Esophagus (tissue), 2 donors: ENCODE data around the gene PDC. TPM values are rescaled to one million over a fixed set of nuclear protein-coding genes. Genes with fewer than 3 reads are reported as not detected.

Experiments used
- H3K27ac ChIP-seq, 2 donors: one replicate each; pipeline ENCODE4 v1.5.1; 2013; ENCODE audit warnings: low read depth in 2 of 2, mild to moderate bottlenecking in 2 of 2, inconsistent platforms in 1 of 2, low read length in 1 of 2, moderate library complexity in 1 of 2
- H3K27me3 ChIP-seq, 2 donors: one replicate each; pipeline ENCODE4 v1.6.1; 2013; ENCODE audit warnings: low read length in 2 of 2, control low read depth in 1 of 2, mild to moderate bottlenecking in 1 of 2; ENCODE audit not compliant: insufficient read depth in 2 of 2, control insufficient read depth in 1 of 2
- H3K36me3 ChIP-seq, 2 donors: one replicate each; pipeline ENCODE4 v1.6.1; 2013; ENCODE audit warnings: low read length in 1 of 2; ENCODE audit not compliant: control insufficient read depth in 2 of 2, insufficient read depth in 2 of 2
- H3K4me1 ChIP-seq, 2 donors: one replicate each; pipeline ENCODE4 v1.6.1; 2013; ENCODE audit warnings: low read length in 1 of 2; ENCODE audit not compliant: control insufficient read depth in 2 of 2, insufficient read depth in 2 of 2
- H3K4me3 ChIP-seq, 2 donors: one replicate each; pipeline ENCODE4 v1.5.1; 2013; ENCODE audit warnings: low read length in 2 of 2, mild to moderate bottlenecking in 2 of 2, low read depth in 1 of 2, moderate library complexity in 1 of 2
- H3K9me3 ChIP-seq, 2 donors: one replicate each; pipeline ENCODE4 v1.6.1; 2013; ENCODE audit warnings: mild to moderate bottlenecking in 2 of 2, low read depth in 1 of 2, low read length in 1 of 2, moderate library complexity in 1 of 2; ENCODE audit not compliant: control insufficient read depth in 2 of 2, insufficient read depth in 1 of 2
- WGBS, 2 donors: extraction: QIAGEN DNeasy Blood & Tissue Kit; methylation state at CpG; one replicate each; pipeline ENCODE4 v1.1.7; 2013; 5-methylcytosine and 5-hydroxymethylcytosine counted together
- polyA plus RNA-seq, 2 donors: library from polyadenylated mRNA; stranded (reverse); fragments of 200-250 nt; gene quantifications; one replicate each; pipeline ENCODE4 v1.2.3, GENCODE V29; 2013
- donor health status: healthy with polysubstance abuse.
- donor health status: Bipolar disorder and iron deficiency.

Gene PDC
- polyA plus RNA-seq, 2 donors, result not detected

DNA sequence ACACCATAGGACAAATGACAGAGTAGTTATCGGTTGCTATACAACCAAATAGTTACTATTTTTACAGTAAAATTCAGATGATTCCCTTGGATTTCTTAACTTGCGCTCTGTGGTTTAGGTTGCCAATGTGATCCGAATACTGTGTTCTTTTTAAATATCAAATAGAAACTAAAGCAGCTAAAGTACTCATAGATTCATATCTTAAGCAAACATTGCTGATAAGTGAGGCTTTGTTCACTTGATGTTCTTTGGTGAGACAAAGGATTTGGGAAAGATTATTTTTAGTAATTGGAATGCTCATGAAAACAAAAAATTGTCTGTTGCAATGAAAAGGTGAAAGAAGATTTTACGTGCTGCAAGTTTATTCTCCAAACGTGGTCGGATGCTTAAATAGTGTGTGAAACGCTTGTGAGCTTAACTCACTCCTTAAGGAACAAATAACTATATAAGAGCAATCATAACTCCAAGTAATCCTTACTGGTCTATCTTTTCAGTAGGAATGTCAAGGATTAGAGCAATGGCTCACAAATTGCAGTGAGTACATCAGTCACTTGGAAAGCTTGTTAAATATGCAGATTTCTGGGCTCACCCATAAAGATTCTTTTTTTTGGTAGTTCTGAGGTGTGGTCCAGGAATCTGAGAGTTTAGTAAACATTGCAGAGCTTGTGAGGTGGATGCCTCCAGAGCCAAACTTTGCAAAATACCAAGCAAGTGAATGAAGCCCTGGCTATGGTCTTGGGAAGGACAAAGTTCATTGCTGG, 31.8 kb upstream of the PDC start:
- Histone ChIP-seq H3K36me3 (no peaks in the 10 kb centered on the region), H3K9me3 (no peaks in the 10 kb centered on the region), H3K27me3 (no peaks in the 10 kb centered on the region), H3K27ac (no peak overlapping the region), H3K4me1 (no peaks in the 10 kb centered on the region), H3K4me3 (no peak overlapping the region)
- WGBS, 2 donors, result 72 to 83% methylated on average over 7 of the region's 7 CpGs

GRCh38 chr1:186491336-186491735, 30.4 kb upstream of the PDC start:
- H3K9me3 ChIP-seq, result no peaks in the 10 kb centered on the region
- H3K4me3 ChIP-seq, result no peak overlapping the region
- H3K36me3 ChIP-seq, result no peaks in the 10 kb centered on the region
- no peaks in the 10 kb centered on the region for H3K27me3 ChIP-seq
- H3K4me1 ChIP-seq, result no peaks in the 10 kb centered on the region
- WGBS, 2 donors, result 91 to 96% methylated on average over 2 of the region's 2 CpGs
- no peak overlapping the region for H3K27ac ChIP-seq

DNA sequence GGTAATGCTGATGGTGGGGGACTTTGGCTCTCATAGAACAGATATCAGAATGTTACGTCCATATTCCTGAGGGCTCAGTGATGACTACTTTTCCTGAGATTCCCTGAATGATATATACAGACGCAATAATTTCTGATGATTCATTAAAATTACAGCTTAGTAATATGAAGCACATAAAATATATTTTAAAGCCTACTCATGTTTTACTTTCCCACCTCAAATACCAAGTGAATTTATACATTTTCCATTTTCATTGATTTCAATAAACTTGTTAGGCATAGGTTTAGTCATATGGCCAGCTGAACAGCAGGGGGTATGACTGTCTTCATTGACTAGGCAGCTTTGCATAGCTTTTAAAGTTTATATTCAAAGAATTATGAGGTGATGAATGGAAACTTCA, 26.2 kb upstream of the PDC start:
- H3K9me3 ChIP-seq, result no peaks in the 10 kb centered on the region
- H3K36me3 ChIP-seq, result no peaks in the 10 kb centered on the region
- no peaks in the 10 kb centered on the region for H3K27me3 ChIP-seq
- no peaks in the 10 kb centered on the region for H3K4me1 ChIP-seq
- H3K4me3 ChIP-seq, result no peak overlapping the region
- WGBS, 2 donors, result 88 to 94% methylated on average over 2 of the region's 2 CpGs
- no peak overlapping the region for H3K27ac ChIP-seq

- no peaks in the 10 kb centered on the region for H3K9me3 ChIP-seq
- no peak overlapping the region for H3K27ac ChIP-seq
- 33 to 48% methylated on average over 1 of the region's 1 CpG for WGBS, 2 donors
- H3K36me3 ChIP-seq, result no peaks in the 10 kb centered on the region
- H3K4me3 ChIP-seq, result no peak overlapping the region
- H3K4me1 ChIP-seq, result no peaks in the 10 kb centered on the region
- no peaks in the 10 kb centered on the region for H3K27me3 ChIP-seq
Measured at GRCh38 chr1:186486061-186486460, 25.1 kb upstream of the PDC start.

DNA sequence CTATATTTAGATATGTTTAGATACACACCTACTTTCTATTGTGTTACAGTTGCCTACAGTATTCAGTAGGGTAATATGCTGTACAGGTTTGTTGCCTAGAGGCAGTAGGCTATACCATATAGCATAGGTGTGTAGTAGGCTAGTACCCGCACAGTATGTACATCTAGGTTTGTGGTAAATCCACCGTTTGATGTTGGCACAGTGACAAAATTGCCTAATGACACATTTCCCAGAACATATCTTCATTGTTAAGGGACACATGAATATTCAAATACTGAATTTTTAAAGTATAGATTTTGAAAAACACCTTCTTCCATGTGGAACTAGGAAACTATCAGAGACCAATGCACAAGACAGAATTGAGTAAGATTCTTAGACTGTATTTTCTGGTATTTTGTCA, 22.6 kb upstream of the PDC start:
- Histone ChIP-seq H3K27me3 (no peaks in the 10 kb centered on the region), H3K36me3 (no peaks in the 10 kb centered on the region), H3K9me3 (no peaks in the 10 kb centered on the region), H3K27ac (no peak overlapping the region), H3K4me3 (no peak overlapping the region), H3K4me1 (no peaks in the 10 kb centered on the region)
- 44 to 47% methylated on average over 2 of the region's 2 CpGs for WGBS, 2 donors

DNA sequence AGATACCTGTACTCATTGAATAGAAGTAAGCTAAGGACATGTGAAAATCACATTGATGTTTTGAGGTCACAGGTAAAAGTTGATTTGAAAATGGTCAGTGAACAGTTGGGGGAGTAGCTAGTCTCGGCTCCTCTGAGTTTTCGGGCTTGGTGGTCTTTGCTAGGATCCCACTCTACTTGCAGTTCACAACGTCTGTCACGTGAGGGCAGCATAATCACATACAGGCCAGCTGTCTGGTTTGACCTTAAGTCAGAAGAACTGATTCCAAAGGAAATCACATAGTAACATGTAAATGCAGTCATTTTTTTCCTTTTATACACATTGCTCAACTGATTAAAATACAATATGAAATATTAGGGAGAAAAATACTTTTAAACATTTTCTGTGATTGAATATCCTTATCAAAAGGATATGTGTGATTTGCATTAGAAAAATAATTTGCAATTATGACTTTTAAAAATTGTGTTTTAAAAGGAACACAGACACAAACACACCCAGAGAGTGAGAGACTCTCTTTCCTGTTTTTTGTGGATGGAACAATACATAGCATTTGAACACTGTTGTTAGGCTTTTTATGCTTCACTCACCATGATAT, 21.8 kb upstream of the PDC start:
- WGBS, 2 donors, result 2 to 3% methylated on average over 4 of the region's 4 CpGs
- Histone ChIP-seq H3K36me3 (no peaks in the 10 kb centered on the region), H3K4me1 (no peaks in the 10 kb centered on the region), H3K27ac (no peak overlapping the region), H3K9me3 (no peaks in the 10 kb centered on the region), H3K27me3 (no peaks in the 10 kb centered on the region), H3K4me3 (no peak overlapping the region)

DNA sequence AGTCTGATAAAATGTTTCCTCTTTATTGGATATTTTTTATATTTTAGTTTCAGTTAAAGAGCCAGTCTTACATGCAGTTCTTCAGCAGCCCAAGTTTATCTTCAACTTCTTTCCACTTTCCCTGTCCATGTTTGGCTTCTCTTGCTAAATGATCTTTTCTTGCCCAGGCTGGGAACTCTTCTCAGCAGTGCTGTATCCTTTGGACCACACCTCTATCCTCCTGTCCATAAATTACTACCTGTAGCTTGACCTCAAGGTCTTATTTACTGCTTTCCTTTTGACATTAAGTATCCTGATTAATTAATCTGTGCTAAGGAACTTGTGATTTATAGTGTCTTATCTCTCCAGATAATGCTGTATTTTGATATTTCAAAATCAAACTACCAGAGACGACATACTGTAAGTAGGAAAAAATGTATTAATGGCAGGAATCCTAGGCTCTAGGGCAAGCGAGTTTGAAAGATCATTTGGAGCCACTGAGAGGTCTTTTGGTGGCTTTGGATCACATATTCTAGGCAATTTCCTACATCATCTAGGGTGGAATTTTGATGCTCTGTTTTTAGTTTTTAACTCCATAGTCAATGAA, 20.5 kb upstream of the PDC start:
- Histone ChIP-seq H3K4me3 (no peak overlapping the region), H3K27me3 (no peaks in the 10 kb centered on the region), H3K4me1 (no peaks in the 10 kb centered on the region), H3K27ac (no peak overlapping the region), H3K9me3 (no peaks in the 10 kb centered on the region), H3K36me3 (no peaks in the 10 kb centered on the region)
- 61 to 80% methylated on average over 2 of the region's 2 CpGs for WGBS, 2 donors

DNA sequence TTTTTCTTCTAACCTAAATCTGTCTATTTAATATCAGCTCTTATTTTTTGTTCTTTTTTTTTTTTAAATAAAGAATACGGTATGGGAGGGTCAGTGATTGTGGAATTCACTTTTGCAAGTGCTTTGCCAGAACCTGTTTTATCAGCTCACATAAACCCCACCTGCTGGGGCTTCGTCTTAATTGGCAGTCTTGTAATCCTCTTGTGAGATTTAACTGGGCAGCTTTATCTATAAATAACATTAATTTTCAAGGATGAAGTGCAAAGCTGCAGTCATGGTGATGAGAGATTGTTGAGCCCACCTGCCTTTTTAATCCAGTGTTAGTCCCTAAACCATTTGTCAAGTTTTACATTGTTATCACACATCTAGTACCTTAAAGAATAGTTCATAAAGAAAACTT, 18.2 kb upstream of the PDC start:
- 41 to 50% methylated on average over 2 of the region's 2 CpGs for WGBS, 2 donors
- Histone ChIP-seq H3K9me3 (no peaks in the 10 kb centered on the region), H3K36me3 (no peaks in the 10 kb centered on the region), H3K27ac (no peak overlapping the region), H3K27me3 (no peaks in the 10 kb centered on the region), H3K4me3 (no peak overlapping the region), H3K4me1 (no peaks in the 10 kb centered on the region)

DNA sequence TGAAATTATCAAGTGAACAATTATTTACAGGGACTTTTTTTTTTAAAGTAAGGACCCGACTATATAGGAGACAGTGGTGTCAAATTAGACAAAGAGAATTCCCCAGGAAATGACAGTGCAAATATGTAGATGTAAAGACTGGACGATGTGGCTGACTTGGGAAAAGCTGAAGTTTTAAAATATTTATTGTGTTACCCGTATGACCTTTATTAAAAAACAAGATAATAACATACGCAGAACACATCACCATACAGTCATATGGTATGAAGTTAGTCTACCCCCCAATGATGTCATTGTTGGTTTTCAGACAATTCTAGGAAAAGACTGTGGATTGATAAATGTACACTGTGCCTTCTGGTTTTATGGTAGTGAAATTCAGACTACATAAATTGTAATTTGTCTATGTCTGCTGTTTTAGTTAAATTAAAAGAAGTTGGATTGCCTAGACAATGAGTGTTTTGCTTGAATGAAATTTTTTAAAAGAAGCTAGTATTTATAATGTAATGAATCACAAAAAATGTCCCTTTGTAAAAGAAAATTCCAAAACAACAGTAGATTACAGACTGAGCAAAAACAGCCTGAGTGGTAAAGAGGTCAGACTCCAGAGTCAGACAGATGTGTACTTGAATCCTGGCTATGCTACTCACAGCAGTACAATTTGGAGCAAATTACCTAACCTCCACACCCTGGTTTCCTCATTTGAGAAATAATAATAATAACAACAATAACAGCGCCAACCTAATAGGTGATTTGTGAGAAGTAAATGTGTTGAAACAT, 15.5 kb upstream of the PDC start:
- Histone ChIP-seq H3K9me3 (no peaks in the 10 kb centered on the region), H3K4me1 (no peaks in the 10 kb centered on the region), H3K27me3 (no peaks in the 10 kb centered on the region), H3K4me3 (no peak overlapping the region), H3K36me3 (no peaks in the 10 kb centered on the region), H3K27ac (no peak overlapping the region)
- 73% methylated on average over 5 of the region's 5 CpGs for WGBS, 2 donors
